Chondrocyte (in vitro differentiated cells): ENCODE measurements around the gene PRMT3. TPM values are rescaled to one million over a fixed set of nuclear protein-coding genes. Genes with fewer than 3 reads are reported as not detected.

Experiments
- DNase-seq: peaks from one replicate; pipeline ENCODE4 v3.0.0; 2021; ENCODE audit warnings: mixed read lengths, low spot score
- H3K27ac Mint-ChIP-seq: one replicate; pipeline ENCODE4 v1.8.0; 2021; ENCODE audit warnings: mild to moderate bottlenecking, moderate library complexity, mixed read lengths; ENCODE audit not compliant: unreplicated experiment
- H3K27me3 Mint-ChIP-seq: 2 replicates; pipeline ENCODE4 v1.8.0; 2021; ENCODE audit warnings: low read depth, mixed read lengths
- H3K36me3 Mint-ChIP-seq: 2 replicates; pipeline ENCODE4 v1.8.0; 2021; ENCODE audit warnings: low read depth, mixed read lengths
- H3K4me1 Mint-ChIP-seq: 2 replicates; pipeline ENCODE4 v1.8.0; 2021; ENCODE audit warnings: low read depth, mild to moderate bottlenecking, mixed read lengths
- H3K4me3 Mint-ChIP-seq: one replicate; pipeline ENCODE4 v1.8.0; 2021; ENCODE audit warnings: mild to moderate bottlenecking, moderate library complexity, mixed read lengths; ENCODE audit not compliant: unreplicated experiment
- H3K9me3 Mint-ChIP-seq: 2 replicates; pipeline ENCODE4 v1.8.0; 2021; ENCODE audit warnings: low read depth, mixed read lengths
- total RNA-seq: library from RNA; stranded (reverse); gene quantifications from 3 replicates; pipeline ENCODE4 v1.2.1, GENCODE V29; 2021
- TF ChIP-seq, protein P1 (sequence below): fragments of 200-600 bp; sonication (generic); IDR thresholded peaks from 2 replicates; pipeline ENCODE4 v1.5.0; 2021; ENCODE audit warnings: antibody characterized with exemption, mild to moderate bottlenecking, moderate library complexity

PRMT3 gene
- total RNA-seq, 1 donor from 2014 or later, result 10.6 TPM

DNA sequence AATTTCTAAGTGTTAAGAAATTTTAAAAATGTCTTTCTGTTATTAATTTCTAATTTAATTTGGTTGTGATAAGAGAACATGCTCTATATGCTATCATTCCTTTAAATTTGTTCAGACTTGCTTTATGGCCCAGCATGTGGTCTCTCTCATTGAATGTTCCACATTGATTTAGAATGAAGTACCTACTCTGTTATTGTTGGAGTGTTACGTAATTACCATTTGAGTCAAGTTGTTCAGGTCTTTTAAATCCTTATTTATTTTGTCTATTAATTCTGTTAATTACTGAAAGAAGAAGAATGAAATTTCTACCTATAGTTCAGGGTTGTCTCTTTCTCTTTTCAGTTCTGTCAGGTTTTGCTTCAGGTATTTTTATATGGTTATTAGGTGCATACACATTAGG lies 57.0 kb downstream of the PRMT3 start:
- Mint-ChIP-seq H3K4me1 (no peaks in the 10 kb centered on the region), H3K27ac (no peak overlapping the region)
- no peak for DNase-seq

DNA sequence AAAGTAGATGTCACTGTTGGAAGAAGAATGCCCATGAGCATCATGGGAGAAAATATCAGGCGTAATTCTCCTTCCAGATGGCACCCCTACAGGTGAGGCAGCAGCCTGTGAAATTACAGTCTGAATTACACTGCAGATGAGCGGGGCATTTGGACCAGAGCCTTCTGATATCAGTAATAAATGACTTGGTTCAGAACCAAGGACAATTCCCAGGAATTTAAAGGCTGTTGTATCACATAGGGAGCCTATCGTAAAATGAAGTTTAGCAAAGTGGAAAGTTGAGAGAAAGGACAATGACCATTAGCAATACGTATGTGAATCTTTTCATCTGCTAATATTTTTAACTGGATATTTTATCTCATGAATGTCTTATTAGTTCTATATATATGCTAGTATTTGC lies 61.3 kb downstream of the PRMT3 start:
- H3K27ac Mint-ChIP-seq, result no peak overlapping the region
- no peak for DNase-seq
- no peaks in the 10 kb centered on the region for H3K9me3 Mint-ChIP-seq
- no peaks in the 10 kb centered on the region for H3K27me3 Mint-ChIP-seq
- H3K4me1 Mint-ChIP-seq, result no peaks in the 10 kb centered on the region
- TF ChIP-seq, protein P1, sequence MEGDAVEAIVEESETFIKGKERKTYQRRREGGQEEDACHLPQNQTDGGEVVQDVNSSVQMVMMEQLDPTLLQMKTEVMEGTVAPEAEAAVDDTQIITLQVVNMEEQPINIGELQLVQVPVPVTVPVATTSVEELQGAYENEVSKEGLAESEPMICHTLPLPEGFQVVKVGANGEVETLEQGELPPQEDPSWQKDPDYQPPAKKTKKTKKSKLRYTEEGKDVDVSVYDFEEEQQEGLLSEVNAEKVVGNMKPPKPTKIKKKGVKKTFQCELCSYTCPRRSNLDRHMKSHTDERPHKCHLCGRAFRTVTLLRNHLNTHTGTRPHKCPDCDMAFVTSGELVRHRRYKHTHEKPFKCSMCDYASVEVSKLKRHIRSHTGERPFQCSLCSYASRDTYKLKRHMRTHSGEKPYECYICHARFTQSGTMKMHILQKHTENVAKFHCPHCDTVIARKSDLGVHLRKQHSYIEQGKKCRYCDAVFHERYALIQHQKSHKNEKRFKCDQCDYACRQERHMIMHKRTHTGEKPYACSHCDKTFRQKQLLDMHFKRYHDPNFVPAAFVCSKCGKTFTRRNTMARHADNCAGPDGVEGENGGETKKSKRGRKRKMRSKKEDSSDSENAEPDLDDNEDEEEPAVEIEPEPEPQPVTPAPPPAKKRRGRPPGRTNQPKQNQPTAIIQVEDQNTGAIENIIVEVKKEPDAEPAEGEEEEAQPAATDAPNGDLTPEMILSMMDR, result no peak
- H3K4me3 Mint-ChIP-seq, result no peak overlapping the region
- no peaks in the 10 kb centered on the region for H3K36me3 Mint-ChIP-seq

More for the DNA sequence above, 57.0 kb downstream of the PRMT3 start:
- H3K4me3 Mint-ChIP-seq, result no peak overlapping the region
- H3K27me3 Mint-ChIP-seq, result no peaks in the 10 kb centered on the region
- no peaks in the 10 kb centered on the region for H3K36me3 Mint-ChIP-seq
- TF ChIP-seq, protein P1, result no peak
- no peaks in the 10 kb centered on the region for H3K9me3 Mint-ChIP-seq

DNA sequence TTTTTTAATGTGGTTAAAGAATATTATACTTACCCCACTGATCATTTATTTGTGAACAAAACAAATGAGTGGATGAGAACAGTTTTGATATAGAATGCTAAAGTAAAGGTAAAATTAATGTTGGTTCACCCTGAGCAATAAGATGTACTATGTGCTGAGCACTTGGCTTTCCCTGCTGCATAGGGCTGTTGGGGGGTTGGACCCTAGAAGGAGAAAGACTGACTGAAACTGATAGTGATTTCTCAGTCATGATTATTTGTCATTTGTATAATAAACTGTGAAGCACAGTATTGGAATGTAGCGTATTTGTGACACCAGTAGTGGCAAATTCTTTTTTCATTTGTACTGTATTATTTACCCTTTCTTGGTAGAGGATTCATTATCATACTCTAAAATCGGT lies 63.3 kb downstream of the PRMT3 start:
- no peaks in the 10 kb centered on the region for H3K27me3 Mint-ChIP-seq
- no peaks in the 10 kb centered on the region for H3K9me3 Mint-ChIP-seq
- H3K4me1 Mint-ChIP-seq, result no peaks in the 10 kb centered on the region
- no peak overlapping the region for H3K27ac Mint-ChIP-seq
- no peak overlapping the region for H3K4me3 Mint-ChIP-seq
- TF ChIP-seq, protein P1, result no peak
- no peak for DNase-seq
- H3K36me3 Mint-ChIP-seq, result no peaks in the 10 kb centered on the region

DNA sequence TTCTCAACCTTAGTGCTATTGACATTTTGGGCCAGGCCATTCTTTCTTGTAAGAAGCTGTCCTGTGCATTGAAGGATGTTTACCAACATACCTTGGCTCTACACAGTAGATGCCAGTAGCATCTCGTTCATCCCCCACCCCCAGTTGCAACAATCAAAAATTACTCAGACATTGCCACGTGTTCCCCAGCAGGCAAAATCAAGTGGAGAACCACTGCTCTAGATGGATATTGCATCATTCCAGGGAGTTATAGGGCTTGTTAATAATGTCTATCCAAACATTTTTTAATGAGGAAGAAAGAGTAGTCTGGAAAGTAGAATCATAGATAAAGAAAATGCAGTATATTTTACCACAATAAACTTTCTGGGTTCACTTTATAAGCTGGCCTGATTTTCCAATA lies 64.1 kb downstream of the PRMT3 start:
- no peaks in the 10 kb centered on the region for H3K4me1 Mint-ChIP-seq
- H3K27me3 Mint-ChIP-seq, result no peaks in the 10 kb centered on the region
- H3K36me3 Mint-ChIP-seq, result no peaks in the 10 kb centered on the region
- no peak for DNase-seq
- H3K4me3 Mint-ChIP-seq, result no peak overlapping the region
- no peak overlapping the region for H3K27ac Mint-ChIP-seq
- TF ChIP-seq, protein P1, result no peak
- no peaks in the 10 kb centered on the region for H3K9me3 Mint-ChIP-seq

DNA sequence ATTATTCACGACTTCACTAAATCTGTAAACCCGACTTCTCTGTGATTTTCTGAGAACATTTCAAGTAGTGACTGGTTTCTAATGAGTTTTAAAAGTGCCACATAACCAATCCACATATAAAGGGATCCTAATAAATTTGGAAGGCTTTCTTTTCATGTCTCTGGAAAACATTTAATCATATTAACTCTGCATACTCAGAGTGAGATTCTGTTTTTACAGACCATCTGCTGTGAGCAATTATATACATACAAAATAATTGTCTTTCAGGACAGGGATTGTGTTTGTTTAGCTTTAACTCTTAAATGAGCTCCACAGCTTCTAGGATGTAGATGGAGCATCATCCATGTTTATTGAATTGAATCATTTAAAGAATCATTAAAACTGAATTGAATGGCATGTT lies 65.1 kb downstream of the PRMT3 start:
- H3K4me3 Mint-ChIP-seq, result no peak overlapping the region
- no peak for DNase-seq
- H3K9me3 Mint-ChIP-seq, result no peaks in the 10 kb centered on the region
- H3K27me3 Mint-ChIP-seq, result no peaks in the 10 kb centered on the region
- H3K4me1 Mint-ChIP-seq, result no peaks in the 10 kb centered on the region
- TF ChIP-seq, protein P1, result no peak
- H3K36me3 Mint-ChIP-seq, result peaks cover 3% of the 10 kb centered on the region
- H3K27ac Mint-ChIP-seq, result no peak overlapping the region
